Kidney tubule cell (primary cell): ENCODE measurements around the gene SYNM.

ENCODE experiments used
- DNase-seq: peaks from one replicate; pipeline ENCODE4 v3.0.0-alpha.2; 2018; ENCODE audit warnings: low spot score

The SYNM gene

DNA sequence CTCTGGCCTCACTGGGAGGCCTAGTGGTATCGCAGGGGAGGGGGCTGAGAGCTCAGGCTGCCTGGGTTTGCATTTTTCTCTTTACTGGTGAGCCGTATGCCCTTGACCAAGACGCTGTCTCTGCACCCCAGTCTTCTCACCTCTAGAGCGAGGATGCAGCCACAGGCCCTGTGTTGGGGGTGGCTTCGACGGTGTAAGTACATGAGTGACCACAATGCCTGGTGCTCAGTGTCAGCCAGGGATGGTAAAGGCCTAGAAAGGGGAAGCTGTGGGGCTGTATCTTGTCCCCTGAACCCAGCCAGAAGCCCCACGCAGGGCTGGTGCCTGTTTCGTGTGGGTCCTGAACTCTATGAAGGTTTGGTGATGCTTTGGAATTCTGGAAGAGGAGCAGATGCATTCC is 19.8 kb downstream of the SYNM start:
- DNase-seq, result no peak

DNA sequence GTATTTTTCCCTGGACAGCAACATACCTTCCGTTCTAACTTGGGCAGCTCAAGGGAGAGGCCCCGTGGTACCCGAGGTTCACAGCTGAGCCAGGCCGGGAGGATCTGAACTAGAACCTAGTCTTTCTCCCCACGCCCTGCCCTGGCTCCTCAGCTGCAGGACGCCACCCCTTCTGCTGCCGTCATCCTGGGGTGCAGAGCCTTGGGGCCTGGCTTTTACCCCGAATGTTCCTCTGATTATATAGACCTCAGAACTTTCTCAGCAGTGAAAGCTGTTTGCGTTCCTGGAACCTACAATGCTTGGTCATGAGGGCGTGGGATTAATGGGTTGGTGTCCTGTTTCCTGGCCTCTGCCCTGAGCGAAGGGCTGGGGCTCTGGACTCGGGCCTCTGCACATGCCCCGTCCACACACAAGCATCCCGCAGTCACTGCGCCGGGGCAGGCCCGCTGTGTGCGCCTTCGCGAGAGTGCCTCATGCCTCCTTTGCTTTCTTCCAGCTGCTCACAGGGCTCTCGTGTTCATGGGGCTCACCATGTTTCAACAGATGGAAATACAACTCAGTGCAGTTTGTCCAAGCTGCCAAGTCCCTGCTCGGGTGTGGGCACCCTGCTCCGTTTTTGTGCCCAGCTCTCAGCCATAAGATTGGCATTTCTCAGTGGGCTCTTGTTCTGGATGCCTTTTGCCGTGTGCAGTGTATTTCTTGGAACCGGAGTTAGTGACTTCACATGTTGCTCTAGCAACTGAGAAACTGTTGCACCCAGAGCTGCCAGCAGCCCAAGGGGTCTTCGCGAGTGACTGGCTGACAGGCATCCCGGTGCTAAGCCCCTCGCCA is 20.4 kb downstream of the SYNM start:
- no peak for DNase-seq

DNA sequence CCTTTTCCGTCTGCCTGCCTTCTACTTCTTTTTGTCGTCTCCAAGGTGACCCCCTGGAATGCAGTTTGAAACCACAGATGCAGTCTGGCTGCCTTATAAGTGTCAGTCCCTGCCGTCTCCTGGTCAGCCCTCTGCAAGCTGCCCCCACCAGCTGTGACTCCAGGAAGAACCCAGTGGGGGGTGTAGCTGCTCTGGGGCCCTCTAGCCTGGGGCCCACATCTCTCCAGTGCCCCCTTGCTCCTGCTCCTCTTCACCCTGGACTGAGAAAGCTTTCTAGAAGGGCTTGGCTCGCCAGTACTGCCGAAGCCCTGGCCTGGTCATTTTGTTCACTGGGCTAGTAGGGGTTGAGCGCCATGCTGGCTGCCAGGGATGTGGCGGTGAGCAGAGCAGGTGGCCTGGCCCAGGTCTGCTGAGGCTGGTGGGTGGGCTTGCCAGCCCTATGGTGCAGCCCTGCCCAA is 21.3 kb downstream of the SYNM start:
- DNase-seq, result no peak

DNA sequence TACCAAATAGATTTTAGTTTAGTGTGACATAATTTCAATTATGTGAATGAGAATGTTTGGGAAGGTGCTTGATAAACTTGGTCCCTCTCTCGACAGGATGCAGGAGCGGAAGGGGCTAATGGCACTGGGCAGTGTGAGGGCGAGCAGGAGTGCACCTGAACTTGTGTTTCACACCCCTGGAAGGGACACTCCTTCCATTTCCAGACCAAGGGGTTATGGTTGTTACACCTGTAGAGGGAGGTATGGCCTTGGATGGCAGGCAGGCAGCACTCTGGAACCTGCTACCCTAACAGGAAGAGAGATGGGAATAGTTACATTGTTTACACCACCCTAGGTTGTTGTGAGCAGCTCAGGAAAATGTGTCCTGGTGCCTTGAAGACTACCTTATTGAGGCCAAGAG is 22.1 kb downstream of the SYNM start:
- no peak for DNase-seq

DNA sequence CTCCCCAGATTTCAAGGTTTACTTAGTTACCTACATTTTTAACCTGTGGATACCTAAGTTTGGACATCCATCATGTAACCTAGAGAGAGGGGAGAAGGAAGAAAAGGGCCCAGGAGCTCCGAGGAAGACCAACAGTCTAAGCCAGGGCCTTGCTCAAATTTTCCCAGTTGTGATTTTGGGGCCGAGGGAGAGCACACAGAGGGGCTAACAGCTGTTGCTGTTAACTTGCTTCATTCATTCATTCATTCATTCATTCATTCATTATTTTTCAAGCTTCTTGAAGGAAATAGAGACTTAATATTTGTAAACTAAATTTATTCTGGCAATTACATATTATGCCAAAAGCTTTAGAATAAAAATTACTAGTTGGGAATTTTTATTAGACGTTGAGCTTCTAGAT is 22.9 kb downstream of the SYNM start:
- no peak for DNase-seq

DNA sequence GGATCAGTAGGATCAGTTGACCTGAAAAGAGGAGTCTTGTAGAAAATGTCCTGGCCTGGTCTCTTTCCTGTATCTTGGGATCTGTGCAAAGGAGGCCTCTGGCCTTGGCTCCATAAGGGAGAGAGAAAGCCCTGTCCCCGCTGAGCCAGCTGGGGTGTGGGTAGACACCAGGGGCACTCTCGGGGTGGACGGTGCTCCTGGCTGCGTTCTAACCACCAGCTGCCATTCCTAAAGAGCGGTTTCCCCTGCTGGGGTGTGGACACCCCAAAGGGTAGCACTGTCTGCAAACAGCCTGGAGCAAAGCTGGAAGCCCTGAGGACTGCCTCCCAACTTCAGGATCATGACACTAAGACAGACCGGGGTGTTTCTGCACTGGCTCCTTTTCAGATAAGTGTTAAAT is 23.5 kb downstream of the SYNM start:
- no peak for DNase-seq

DNA sequence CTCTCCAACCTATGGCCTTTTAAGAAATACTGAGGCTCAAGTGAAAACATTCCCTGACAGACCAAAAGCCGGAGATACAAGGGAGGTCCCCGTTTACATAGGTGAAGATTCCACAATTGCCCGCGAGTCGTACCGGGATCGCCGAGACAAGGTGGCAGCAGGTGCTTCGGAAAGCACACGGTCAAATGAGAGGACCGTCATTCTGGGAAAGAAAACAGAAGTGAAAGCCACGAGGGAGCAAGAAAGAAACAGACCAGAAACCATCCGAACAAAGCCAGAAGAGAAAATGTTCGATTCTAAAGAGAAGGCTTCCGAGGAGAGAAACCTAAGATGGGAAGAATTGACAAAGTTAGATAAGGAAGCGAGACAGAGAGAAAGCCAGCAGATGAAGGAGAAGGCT is 24.8 kb downstream of the SYNM start:
- DNase-seq, result no peak

DNA sequence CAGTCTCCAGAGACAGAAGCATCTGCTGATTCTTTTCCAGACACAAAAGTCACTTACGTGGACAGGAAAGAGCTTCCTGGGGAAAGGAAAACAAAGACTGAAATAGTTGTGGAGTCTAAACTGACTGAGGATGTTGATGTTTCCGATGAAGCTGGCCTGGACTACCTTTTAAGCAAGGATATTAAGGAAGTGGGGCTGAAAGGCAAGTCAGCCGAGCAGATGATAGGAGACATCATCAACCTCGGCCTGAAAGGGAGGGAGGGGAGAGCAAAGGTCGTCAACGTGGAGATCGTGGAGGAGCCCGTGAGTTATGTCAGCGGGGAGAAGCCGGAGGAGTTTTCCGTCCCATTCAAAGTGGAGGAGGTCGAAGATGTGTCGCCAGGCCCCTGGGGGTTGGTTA is 25.4 kb downstream of the SYNM start:
- no peak for DNase-seq

DNA sequence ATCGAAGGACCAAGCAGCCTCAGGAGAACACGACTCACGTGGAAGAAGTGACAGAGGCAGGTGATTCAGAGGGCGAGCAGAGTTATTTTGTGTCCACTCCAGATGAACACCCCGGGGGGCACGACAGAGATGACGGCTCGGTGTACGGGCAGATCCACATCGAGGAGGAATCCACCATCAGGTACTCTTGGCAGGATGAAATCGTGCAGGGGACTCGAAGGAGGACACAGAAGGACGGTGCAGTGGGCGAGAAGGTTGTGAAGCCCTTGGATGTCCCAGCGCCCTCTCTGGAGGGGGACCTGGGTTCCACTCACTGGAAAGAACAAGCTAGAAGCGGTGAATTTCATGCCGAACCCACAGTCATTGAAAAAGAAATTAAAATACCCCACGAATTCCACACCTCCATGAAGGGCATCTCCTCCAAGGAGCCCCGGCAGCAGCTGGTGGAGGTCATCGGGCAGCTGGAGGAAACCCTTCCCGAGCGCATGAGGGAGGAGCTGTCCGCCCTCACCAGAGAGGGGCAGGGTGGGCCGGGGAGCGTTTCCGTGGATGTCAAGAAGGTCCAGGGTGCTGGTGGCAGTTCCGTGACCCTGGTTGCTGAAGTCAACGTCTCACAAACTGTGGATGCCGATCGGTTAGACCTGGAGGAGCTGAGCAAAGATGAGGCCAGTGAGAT is 26.0 kb downstream of the SYNM start:
- no peak for DNase-seq

DNA sequence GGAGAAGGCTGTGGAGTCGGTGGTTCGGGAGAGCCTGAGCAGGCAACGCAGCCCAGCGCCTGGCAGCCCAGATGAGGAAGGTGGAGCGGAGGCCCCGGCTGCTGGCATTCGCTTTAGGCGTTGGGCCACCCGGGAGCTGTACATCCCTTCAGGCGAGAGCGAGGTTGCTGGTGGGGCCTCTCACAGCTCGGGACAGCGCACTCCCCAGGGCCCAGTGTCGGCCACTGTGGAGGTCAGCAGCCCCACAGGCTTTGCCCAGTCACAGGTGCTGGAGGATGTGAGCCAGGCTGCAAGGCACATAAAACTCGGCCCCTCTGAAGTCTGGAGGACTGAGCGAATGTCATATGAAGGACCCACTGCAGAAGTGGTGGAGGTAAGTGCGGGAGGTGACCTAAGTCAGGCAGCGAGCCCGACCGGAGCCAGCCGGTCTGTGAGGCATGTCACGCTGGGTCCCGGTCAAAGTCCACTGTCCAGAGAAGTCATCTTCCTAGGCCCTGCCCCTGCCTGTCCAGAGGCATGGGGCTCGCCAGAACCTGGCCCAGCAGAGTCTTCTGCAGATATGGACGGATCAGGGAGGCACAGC is 26.7 kb downstream of the SYNM start:
- DNase-seq, result no peak

DNA sequence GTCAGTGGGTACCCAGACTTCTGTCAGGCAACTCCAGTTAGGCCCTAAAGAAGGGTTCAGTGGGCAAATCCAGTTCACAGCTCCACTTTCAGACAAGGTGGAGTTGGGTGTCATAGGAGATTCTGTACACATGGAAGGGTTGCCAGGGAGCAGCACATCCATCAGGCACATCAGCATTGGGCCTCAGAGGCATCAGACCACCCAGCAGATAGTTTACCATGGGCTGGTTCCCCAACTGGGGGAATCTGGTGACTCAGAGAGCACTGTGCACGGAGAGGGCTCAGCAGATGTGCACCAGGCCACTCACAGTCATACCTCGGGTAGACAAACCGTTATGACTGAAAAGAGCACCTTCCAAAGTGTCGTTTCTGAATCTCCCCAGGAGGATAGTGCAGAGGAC is 27.2 kb downstream of the SYNM start:
- no peak for DNase-seq

DNA sequence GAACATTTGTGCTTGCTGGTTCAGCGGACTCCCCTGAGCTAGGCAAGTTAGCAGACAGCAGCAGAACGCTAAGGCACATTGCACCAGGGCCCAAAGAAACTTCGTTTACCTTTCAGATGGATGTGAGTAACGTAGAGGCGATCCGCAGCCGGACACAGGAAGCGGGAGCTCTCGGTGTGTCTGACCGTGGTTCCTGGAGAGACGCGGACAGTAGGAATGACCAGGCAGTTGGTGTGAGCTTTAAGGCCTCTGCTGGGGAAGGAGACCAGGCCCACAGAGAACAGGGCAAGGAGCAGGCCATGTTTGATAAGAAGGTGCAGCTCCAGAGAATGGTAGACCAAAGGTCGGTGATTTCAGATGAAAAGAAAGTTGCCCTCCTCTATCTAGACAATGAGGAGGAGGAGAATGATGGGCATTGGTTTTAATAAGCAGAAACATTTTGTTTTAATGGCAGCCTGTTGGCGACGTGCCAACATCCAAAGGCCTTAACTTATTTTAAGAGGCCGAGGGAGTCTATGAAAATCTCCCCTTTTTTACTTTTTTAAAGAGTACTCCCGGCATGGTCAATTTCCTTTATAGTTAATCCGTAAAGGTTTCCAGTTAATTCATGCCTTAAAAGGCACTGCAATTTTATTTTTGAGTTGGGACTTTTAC is 27.9 kb downstream of the SYNM start:
- no peak for DNase-seq

DNA sequence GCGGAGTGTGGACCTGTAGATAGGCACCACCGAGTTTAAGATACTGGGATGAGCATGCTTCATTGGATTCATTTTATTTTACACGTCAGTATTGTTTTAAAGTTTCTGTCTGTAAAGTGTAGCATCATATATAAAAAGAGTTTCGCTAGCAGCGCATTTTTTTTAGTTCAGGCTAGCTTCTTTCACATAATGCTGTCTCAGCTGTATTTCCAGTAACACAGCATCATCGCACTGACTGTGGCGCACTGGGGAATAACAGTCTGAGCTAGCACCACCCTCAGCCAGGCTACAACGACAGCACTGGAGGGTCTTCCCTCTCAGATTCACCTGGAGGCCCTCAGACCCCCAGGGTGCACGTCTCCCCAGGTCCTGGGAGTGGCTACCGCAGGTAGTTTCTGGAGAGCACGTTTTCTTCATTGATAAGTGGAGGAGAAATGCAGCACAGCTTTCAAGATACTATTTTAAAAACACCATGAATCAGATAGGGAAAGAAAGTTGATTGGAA is 29.5 kb downstream of the SYNM start:
- DNase-seq, result no peak

DNA sequence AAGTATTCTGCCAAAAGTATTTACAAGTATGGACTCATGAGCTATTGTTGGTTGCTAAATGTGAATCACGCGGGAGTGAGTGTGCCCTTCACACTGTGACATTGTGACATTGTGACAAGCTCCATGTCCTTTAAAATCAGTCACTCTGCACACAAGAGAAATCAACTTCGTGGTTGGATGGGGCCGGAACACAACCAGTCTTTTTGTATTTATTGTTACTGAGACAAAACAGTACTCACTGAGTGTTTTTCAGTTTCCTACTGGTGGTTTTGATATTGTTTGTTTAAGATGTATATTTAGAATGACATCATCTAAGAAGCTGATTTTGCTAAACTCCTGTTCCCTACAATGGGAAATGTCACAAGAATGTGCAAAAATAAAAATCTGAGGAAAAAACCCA is 30.3 kb downstream of the SYNM start:
- no peak for DNase-seq

DNA sequence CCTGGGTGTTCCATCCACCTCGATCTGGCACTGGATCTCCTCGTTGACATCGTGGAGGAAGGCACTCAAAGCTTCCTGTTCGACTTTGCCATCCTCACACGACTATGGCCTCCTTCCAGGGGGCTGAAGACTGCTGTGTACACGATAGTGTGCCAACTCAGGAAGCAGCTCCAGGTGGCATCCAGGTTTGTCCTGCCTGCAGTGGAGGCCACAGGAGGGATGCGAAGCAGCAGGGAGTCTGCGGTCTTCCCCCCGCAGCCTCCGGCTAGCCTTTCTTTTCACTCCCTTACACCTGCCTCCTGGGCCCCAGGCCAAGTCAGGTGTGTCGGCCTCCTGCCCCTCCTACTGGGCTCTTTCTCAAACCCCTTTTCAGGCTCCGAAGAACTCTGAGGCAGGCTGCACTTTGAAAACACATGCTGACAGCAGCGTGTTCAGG is 32.2 kb downstream of the SYNM start:
- no peak for DNase-seq

DNA sequence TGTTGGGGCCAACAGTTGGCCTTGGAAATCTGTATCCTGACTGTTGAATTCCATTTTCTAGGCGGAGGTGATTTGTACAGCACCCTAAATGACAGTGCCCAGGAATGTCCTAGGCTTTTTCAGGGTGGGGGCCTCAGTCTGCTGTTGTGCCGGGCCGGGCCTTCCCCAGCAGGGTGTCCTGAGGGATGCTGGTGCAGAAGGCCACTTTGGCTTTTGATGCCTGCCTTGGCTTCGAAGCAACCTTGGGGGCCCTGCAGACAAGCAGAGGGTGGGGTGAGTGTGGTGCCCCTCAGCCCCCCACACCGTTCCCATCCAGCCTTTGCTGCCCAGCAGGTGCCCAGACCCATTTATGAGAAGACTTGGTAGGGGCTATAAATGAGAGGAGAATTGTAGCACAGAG is 33.0 kb downstream of the SYNM start:
- DNase-seq, result no peak

DNA sequence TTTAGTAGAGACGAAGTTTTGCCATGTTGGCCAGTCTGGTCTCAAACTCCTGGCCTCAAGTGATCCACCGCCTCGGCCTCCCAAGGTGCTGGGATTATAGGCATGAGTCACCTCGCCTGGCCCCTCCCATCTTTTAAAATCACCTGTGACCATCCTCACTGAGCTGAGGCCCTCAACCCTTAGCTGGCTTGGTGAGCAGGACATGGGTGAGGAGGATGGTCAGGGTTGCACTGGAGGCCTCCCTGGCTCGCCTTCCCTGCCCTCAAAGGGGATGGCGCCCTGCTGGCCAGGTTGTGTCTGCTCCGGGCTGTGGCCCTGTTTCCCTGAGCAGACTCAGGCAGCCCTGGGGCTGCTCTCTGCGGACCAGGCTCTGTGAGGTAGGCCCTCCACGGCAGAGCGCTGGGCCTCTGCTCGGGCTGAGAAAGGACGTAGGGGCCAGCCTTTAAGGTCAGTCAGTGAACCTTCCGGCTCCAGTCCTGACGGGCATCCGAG is 33.7 kb downstream of the SYNM start:
- no peak for DNase-seq

DNA sequence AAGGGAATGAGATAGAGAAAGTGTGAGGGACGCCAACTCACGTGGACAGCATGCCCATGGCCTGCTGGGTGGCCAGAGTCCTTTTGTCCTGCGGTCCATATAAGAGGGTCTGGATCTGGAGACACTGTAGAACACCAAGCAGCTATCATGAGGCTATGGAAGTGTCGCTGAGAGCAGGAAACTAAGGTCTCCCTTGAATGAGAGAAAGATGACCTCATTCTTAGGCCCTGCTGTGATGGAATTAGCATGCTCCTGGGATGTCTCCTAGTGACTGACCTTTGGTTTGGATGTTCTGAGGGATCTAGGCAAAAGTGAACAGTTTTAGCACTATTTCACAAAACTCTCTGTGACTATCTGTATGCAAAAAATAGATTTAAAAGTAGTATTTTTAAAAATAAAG is 34.4 kb downstream of the SYNM start:
- no peak for DNase-seq

DNA sequence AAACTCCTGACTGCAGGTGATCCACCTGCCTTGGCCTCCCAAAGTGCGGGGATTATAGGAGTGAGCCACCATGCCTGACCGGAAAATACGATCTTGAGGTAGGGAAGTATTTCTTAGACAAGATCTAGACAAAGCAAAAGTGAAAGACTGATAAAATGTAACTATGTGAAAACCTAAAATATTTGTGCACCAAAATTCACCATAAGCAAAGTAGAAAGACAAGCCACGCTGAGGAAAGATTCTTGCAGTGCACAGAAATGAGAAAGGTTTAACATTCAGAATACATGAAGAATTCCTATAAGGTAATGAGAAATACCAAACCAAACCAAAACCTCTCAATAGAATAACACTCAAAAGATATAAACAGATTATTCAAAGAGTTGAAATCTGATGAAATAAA is 35.7 kb downstream of the SYNM start:
- DNase-seq, result no peak

DNA sequence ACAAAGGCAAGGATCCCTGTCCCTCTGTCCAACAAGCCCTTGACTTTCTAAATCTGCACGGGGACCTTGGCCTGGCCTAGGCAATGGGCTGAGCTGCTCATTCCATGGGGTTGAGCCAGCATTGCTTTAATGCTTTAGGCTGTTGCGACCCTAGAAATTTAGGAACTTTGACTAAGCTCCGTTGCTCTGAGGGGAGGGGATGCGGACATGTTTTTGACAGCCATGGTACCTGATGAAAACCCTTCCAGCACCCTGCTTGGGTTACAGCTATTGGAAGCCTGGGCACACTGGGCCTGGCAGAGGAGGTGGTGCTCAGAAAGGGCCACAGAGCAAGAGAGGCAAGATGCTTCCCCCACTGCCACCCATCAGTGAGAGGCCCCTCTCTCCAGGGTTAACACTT is 37.1 kb downstream of the SYNM start:
- DNase-seq, result no peak

DNA sequence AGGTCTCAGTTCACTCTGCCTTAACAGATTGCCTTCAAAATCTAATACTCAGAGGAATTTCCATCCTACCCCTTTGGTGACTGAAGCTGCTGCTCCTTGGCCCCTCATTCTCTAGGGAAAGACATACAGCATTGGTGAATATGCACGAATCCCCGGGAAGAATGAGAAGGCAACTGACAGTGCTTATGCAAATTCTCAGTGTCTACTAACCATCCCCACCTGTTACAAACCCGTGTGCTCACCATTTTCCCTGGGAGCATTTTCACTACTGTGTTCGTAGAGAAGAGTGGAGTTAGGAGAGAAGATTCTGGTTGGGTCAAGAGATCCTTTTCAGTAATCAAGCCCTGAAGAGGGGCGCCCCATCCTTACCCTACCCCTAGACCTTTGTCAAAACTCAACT is 37.7 kb downstream of the SYNM start:
- DNase-seq, result no peak

DNA sequence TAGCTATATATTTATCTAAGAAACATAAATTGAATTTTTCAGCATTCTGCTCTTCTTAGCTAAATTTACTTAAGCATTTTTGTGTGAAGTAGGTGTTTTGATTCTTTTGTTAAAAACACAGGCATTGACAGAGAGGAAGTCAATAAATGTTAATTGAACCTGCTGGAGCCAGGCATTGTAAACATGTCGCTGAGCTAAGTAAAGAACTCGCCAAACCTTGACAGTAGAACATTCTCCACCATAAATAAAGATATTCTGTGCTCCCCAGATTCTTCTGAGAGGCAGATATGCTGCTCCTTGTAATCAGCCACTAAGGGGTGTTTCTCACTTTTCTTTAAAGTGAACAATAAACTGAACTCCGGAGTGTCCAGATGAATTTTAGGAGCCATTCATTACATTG is 38.4 kb downstream of the SYNM start:
- no peak for DNase-seq
